SK-N-SH (cell line): ENCODE measurements around the gene TNFSF15. TPM values are rescaled to one million over a fixed set of nuclear protein-coding genes. Genes with fewer than 3 reads are reported as not detected.

Experiments used
- CTCF ChIA-PET: fragments of 300-600, 350-600 bp; formaldehyde crosslinking; extraction: SDS; loops from one replicate; lab custom pipeline; 2021; lab: Yijun Ruan, JAX
- POLR2A ChIA-PET: fragments of 350-600 bp; sonication (Branson Sonifier 250); formaldehyde crosslinking; extraction: SDS; loops from one replicate; lab custom pipeline; 2020; ENCODE audit warnings: antibody characterized with exemption, inconsistent platforms; lab: Yijun Ruan, JAX
- DNase-seq: peaks from one replicate; pipeline ENCODE4 v3.0.0; 2012
- H2AFZ ChIP-seq: fragments of 200-600 bp; sonication (generic); 2 replicates; pipeline ENCODE4 v1.8.1; 2016; ENCODE audit warnings: antibody characterized with exemption, mild to moderate bottlenecking, low read depth
- H3F3A ChIP-seq: fragments of 200-600 bp; sonication (generic); replicated peaks from 2 replicates; pipeline ENCODE3; 2016; ENCODE audit warnings: antibody characterized with exemption, mild to moderate bottlenecking; ENCODE audit not compliant: insufficient read depth
- H3K27ac ChIP-seq, 2 experiments: fragments of 200-500 bp in 1 of 2; fragments of 200-600 bp in 1 of 2; sonication (Bioruptor generic) in 1 of 2; sonication (generic), shearing (Covaris generic) in 1 of 2; 2 replicates each; pipeline versions ENCODE4 v1.5.1 to v1.6.1; 2014 to 2016; ENCODE audit warnings: low read depth in 2 of 2, inconsistent platforms in 1 of 2, low read length in 1 of 2, mild to moderate bottlenecking in 1 of 2, mixed read lengths in 1 of 2
- H3K27me3 ChIP-seq: fragments of 200-600 bp; sonication (generic), shearing (Covaris generic); 2 replicates; pipeline ENCODE4 v1.6.1; 2016; ENCODE audit warnings: mixed run types; ENCODE audit not compliant: insufficient read depth
- H3K36me3 ChIP-seq, 2 experiments: fragments of 200-500 bp in 1 of 2; fragments of 200-600 bp in 1 of 2; sonication (Bioruptor generic) in 1 of 2; sonication (generic) in 1 of 2; replicated peaks in 1 of 2; 2 replicates each; pipeline versions ENCODE3 to v1.5.1; 2014 to 2016; ENCODE audit warnings: low read length in 1 of 2, mild to moderate bottlenecking in 1 of 2; ENCODE audit not compliant: insufficient read depth in 2 of 2, control insufficient read depth in 1 of 2
- H3K4me1 ChIP-seq, 2 experiments: fragments of 200-500 bp in 1 of 2; fragments of 200-600 bp in 1 of 2; sonication (Bioruptor generic) in 1 of 2; sonication (generic), shearing (Covaris generic) in 1 of 2; 2 replicates each; pipeline versions ENCODE4 v1.5.1 to v1.6.1; 2014 to 2016; ENCODE audit warnings: low read depth in 1 of 2, low read length in 1 of 2, mixed run types in 1 of 2; ENCODE audit not compliant: insufficient read depth in 2 of 2, control insufficient read depth in 1 of 2
- H3K4me2 ChIP-seq: fragments of 200-600 bp; sonication (generic), shearing (Covaris generic); 2 replicates; pipeline ENCODE4 v1.6.1; 2017; ENCODE audit warnings: mixed run types
- H3K4me3 ChIP-seq, 2 experiments: fragments of 200-500 bp in 1 of 2; fragments of 200-600 bp in 1 of 2; sonication (Bioruptor generic) in 1 of 2; sonication (generic), shearing (Covaris generic) in 1 of 2; 2 replicates each; pipeline versions ENCODE4 v1.5.1 to v1.8.1; 2014 to 2016; ENCODE audit warnings: low read depth in 2 of 2, inconsistent platforms in 1 of 2, low read length in 1 of 2, mild to moderate bottlenecking in 1 of 2, mixed read lengths in 1 of 2, moderate library complexity in 1 of 2
- H3K79me2 ChIP-seq: fragments of 200-600 bp; sonication (generic); 2 replicates; pipeline ENCODE4 v1.8.1; 2017; ENCODE audit warnings: mild to moderate bottlenecking; ENCODE audit not compliant: insufficient read depth
- H3K9ac ChIP-seq: fragments of 200-600 bp; sonication (generic); 2 replicates; pipeline ENCODE4 v1.6.1; 2017; ENCODE audit warnings: mixed run types
- H3K9me2 ChIP-seq: fragments of 200-600 bp; sonication (generic); 2 replicates; pipeline ENCODE4 v1.6.1; 2017; ENCODE audit warnings: mixed run types
- H3K9me3 ChIP-seq: fragments of 200-600 bp; sonication (generic); 2 replicates; pipeline ENCODE4 v1.6.1; 2017; ENCODE audit warnings: mixed run types, mild to moderate bottlenecking, moderate library complexity
- H4K20me1 ChIP-seq: fragments of 200-600 bp; sonication (generic); 2 replicates; pipeline ENCODE4 v1.6.1; 2017; ENCODE audit warnings: mild to moderate bottlenecking, mixed run types; ENCODE audit not compliant: insufficient read depth
- CHD2 ChIP-seq: fragments of 150-350 bp; IDR thresholded peaks from 2 replicates; pipeline ENCODE4 v1.6.1; 2018; ENCODE audit warnings: low read length; ENCODE audit not compliant: partially characterized antibody
- FOXJ3 ChIP-seq: sonication (generic); formaldehyde crosslinking; IDR thresholded peaks from 2 replicates; pipeline ENCODE4 v1.5.1; 2020; ENCODE audit warnings: mild to moderate bottlenecking, missing genetic modification reagents
- GABPA ChIP-seq: IDR thresholded peaks from 2 replicates; pipeline ENCODE4 v1.4.0; 2012; ENCODE audit warnings: low read depth, mild to moderate bottlenecking
- JUND ChIP-seq: IDR thresholded peaks from 2 replicates; pipeline ENCODE4 v1.4.0; 2012
- RFX5 ChIP-seq: IDR thresholded peaks from 2 replicates; pipeline ENCODE4 v1.6.1; 2012; ENCODE audit warnings: mild to moderate bottlenecking, improper control_type of control experiment, low read length
- TAF1 ChIP-seq: IDR thresholded peaks from 2 replicates; pipeline ENCODE4 v1.6.1; 2012; ENCODE audit warnings: low read depth, mild to moderate bottlenecking, low read length, moderate library complexity, borderline replicate concordance
- TCF12 ChIP-seq: IDR thresholded peaks from 2 replicates; pipeline ENCODE4 v1.4.0; 2012
- TEAD4 ChIP-seq: IDR thresholded peaks from 2 replicates; pipeline ENCODE4 v1.4.0; 2012; ENCODE audit warnings: mild to moderate bottlenecking, borderline replicate concordance; ENCODE audit not compliant: insufficient read depth
- WGBS: methylation state at CpG from one replicate; pipeline ENCODE4 v1.1.6; 2017; ENCODE audit warnings: low lambda C conversion rate; 5-methylcytosine and 5-hydroxymethylcytosine counted together
- polyA plus RNA-seq, 3 experiments: library from polyadenylated mRNA; depleted of rRNA; stranded (reverse); fragments of >200 nt; gene quantifications; 2 replicates each; pipeline ENCODE4 v1.2.3, GENCODE V29; 2012
- TF ChIP-seq, protein P1 (sequence below): IDR thresholded peaks from 2 replicates; pipeline ENCODE4 v1.4.0; 2012; ENCODE audit warnings: low read depth, borderline replicate concordance
- TF ChIP-seq, protein P2 (sequence below): fragments of 150-350 bp; IDR thresholded peaks from 2 replicates; pipeline ENCODE4 v1.6.1; 2016; ENCODE audit warnings: mild to moderate bottlenecking, low read depth, low read length
- TF ChIP-seq, protein P3 (sequence below): fragments of 150-350 bp; IDR thresholded peaks from 2 replicates; pipeline ENCODE4 v1.6.1; 2017; ENCODE audit warnings: antibody characterized with exemption, low read length, low read depth, borderline replicate concordance
- TF ChIP-seq, protein P4 (sequence below): IDR thresholded peaks from 2 replicates; pipeline ENCODE4; 2012

TNFSF15 gene
- polyA plus RNA-seq, 1 of the 3 experiments (the other 2 are of a cell fraction) = 0.64 TPM

DNA sequence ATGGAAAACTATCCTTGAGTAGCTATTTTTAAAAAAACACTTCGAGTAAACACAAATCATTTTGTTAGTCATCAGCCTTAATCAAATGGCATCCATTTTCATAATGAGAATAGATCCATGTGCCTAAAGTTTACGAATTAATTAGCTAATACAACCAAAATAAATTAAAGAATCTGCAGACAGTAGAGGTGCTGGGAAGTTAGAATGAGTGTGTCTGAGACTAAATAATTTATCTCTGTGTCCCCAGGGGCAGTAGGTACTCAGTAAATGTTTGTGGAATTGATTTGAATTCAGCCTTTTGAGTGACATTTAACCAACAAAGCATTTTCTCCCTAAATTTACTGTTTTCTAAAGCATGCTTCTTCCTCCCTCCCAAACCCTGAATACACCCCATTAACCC, 18.6 kb downstream of the TNFSF15 start:
- Histone ChIP-seq H3F3A (no peaks in the 10 kb centered on the region), H3K27ac (no peak overlapping the region), H4K20me1 (no peaks in the 10 kb centered on the region), H3K27me3 (no peaks in the 10 kb centered on the region), H3K4me2 (no peak overlapping the region), H2AFZ (no peak overlapping the region), H3K4me3 (no peak overlapping the region), H3K79me2 (no peaks in the 10 kb centered on the region), H3K9me3 (no peaks in the 10 kb centered on the region), H3K9me2 (no peaks in the 10 kb centered on the region), H3K9ac (no peak overlapping the region), H3K4me1 (peaks cover 2 to 3% of the 10 kb centered on the region in 2 experiments; a peak in 2 of 4 replicates), H3K36me3 (no peaks in the 10 kb centered on the region)
- ChIA-PET CTCF (no interaction called here), POLR2A (no interaction called here)
- no peak for TF ChIP-seq FOXJ3 (CRISPR knock-in tag)
- TF ChIP-seq RFX5 = no peak
- TF ChIP-seq, protein P1, sequence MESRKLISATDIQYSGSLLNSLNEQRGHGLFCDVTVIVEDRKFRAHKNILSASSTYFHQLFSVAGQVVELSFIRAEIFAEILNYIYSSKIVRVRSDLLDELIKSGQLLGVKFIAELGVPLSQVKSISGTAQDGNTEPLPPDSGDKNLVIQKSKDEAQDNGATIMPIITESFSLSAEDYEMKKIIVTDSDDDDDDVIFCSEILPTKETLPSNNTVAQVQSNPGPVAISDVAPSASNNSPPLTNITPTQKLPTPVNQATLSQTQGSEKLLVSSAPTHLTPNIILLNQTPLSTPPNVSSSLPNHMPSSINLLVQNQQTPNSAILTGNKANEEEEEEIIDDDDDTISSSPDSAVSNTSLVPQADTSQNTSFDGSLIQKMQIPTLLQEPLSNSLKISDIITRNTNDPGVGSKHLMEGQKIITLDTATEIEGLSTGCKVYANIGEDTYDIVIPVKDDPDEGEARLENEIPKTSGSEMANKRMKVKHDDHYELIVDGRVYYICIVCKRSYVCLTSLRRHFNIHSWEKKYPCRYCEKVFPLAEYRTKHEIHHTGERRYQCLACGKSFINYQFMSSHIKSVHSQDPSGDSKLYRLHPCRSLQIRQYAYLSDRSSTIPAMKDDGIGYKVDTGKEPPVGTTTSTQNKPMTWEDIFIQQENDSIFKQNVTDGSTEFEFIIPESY = no peak
- TF ChIP-seq JUND = no peak
- TF ChIP-seq TCF12 = no peak
- TF ChIP-seq, protein P2, sequence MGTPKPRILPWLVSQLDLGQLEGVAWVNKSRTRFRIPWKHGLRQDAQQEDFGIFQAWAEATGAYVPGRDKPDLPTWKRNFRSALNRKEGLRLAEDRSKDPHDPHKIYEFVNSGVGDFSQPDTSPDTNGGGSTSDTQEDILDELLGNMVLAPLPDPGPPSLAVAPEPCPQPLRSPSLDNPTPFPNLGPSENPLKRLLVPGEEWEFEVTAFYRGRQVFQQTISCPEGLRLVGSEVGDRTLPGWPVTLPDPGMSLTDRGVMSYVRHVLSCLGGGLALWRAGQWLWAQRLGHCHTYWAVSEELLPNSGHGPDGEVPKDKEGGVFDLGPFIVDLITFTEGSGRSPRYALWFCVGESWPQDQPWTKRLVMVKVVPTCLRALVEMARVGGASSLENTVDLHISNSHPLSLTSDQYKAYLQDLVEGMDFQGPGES = no peak
- TF ChIP-seq, protein P3, sequence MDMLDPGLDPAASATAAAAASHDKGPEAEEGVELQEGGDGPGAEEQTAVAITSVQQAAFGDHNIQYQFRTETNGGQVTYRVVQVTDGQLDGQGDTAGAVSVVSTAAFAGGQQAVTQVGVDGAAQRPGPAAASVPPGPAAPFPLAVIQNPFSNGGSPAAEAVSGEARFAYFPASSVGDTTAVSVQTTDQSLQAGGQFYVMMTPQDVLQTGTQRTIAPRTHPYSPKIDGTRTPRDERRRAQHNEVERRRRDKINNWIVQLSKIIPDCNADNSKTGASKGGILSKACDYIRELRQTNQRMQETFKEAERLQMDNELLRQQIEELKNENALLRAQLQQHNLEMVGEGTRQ = no peak
- no peak for TF ChIP-seq GABPA
- TF ChIP-seq CHD2 = no peak
- no peak for TF ChIP-seq TAF1
- WGBS = 35% methylated on average over 2 of the region's 2 CpGs
- DNase-seq = no peak

DNA sequence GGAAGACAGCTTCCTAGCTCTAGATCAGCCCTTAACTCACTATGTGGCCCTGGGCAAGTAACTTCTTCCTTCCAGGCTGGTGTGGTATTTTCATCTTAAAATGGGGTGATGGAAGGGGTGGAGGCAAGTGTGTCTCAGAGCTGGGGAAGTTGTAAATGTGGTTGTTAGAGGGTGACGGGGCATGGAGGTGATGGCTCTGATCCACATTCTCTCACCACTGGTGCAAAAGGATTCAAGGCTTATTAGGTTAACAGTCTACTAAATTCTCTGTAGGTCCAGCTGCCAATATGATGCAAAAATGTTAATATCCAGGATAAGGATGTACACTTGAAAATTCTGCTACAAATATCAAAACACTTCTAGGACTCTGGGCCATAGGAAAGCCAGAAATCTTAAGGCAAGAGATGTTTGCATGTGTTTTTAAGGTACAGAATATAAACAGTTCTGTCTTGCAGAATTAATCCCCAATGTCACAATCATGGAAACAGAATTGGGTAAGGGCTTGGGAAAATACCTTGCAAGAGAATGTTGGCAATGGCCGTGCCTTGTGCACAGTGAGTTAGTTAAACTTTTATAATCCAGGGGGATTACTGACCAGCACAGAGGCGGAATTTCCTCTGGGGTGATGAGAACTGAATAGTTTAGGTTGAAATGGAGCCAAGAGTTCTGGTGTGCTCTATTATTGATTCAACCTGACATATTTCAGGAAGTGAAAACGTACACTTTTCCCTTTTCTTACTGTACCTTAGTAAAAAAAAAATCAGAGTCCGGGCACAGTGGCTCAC, 19.8 kb downstream of the TNFSF15 start:
- Histone ChIP-seq H3K9me3 (no peaks in the 10 kb centered on the region), H3K79me2 (no peaks in the 10 kb centered on the region), H3K9ac (no peak overlapping the region), H4K20me1 (no peaks in the 10 kb centered on the region), H3K27ac (no peak overlapping the region), H3K9me2 (no peaks in the 10 kb centered on the region), H3F3A (no peaks in the 10 kb centered on the region), H2AFZ (no peak overlapping the region), H3K27me3 (no peaks in the 10 kb centered on the region), H3K4me2 (no peak overlapping the region), H3K4me1 (peaks cover 0 to 2% of the 10 kb centered on the region in 2 experiments; a peak in 2 of 4 replicates), H3K4me3 (no peak overlapping the region), H3K36me3 (no peaks in the 10 kb centered on the region)
- 44% methylated on average over 5 of the region's 5 CpGs for WGBS
- no peak for DNase-seq
- ChIA-PET POLR2A (no interaction called here), CTCF (interaction anchor here (1.5 kb wide), 1 partner anchor 381 kb away, joined by 4 read pairs; no protein-coding TSS in a partner anchor)
- TF ChIP-seq TEAD4 = no peak
- TF ChIP-seq, protein P4, sequence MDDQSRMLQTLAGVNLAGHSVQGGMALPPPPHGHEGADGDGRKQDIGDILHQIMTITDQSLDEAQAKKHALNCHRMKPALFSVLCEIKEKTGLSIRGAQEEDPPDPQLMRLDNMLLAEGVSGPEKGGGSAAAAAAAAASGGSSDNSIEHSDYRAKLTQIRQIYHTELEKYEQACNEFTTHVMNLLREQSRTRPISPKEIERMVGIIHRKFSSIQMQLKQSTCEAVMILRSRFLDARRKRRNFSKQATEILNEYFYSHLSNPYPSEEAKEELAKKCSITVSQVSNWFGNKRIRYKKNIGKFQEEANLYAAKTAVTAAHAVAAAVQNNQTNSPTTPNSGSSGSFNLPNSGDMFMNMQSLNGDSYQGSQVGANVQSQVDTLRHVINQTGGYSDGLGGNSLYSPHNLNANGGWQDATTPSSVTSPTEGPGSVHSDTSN = peak; percentile 30
